HepG2 (cell line): Measurements from ENCODE around the gene RCAN2.

Experiments
- ATF7 ChIP-seq, 2 experiments: fragments of 450-650 bp in 1 of 2; sonication (generic) in 1 of 2; formaldehyde crosslinking in 1 of 2; IDR thresholded peaks; 2 replicates each; pipeline versions ENCODE4 v1.4.0 to v1.6.1; 2016 to 2020; ENCODE audit warnings: antibody characterized with exemption in 1 of 2, mild to moderate bottlenecking in 1 of 2, missing genetic modification reagents in 1 of 2
- MAFK ChIP-seq, 2 experiments: IDR thresholded peaks in 1 of 2; conservative IDR thresholded peaks in 1 of 2; 2 replicates each; pipeline ENCODE4 v1.6.1; 2011; ENCODE audit warnings: improper control_type of control experiment in 2 of 2, low read length in 2 of 2
- MTF1 ChIP-seq: sonication (generic); formaldehyde crosslinking; IDR thresholded peaks from 2 replicates; pipeline ENCODE4 v1.5.0; 2020; ENCODE audit warnings: missing genetic modification reagents
- NR2C2 ChIP-seq: sonication (generic); formaldehyde crosslinking; IDR thresholded peaks from 2 replicates; pipeline ENCODE4 v1.4.0; 2020; ENCODE audit warnings: missing genetic modification reagents, mild to moderate bottlenecking, moderate library complexity, borderline replicate concordance
- ZNF816 ChIP-seq: sonication (generic); formaldehyde crosslinking; IDR thresholded peaks from 2 replicates; pipeline ENCODE4 v1.8.0; 2022; ENCODE audit warnings: missing genetic modification reagents, mild to moderate bottlenecking, borderline replicate concordance
- TF ChIP-seq, protein P1 (sequence below): sonication (generic); formaldehyde crosslinking; IDR thresholded peaks from 2 replicates; pipeline ENCODE4 v1.5.0; 2020; ENCODE audit warnings: mild to moderate bottlenecking, missing genetic modification reagents, moderate library complexity
- TF ChIP-seq, protein P2 (sequence below): IDR thresholded peaks from 2 replicates; pipeline ENCODE4 v1.6.1; 2012; ENCODE audit warnings: inconsistent platforms
- TF ChIP-seq, protein P3 (sequence below): sonication (generic); formaldehyde crosslinking; IDR thresholded peaks from 2 replicates; pipeline ENCODE4 v1.4.0; 2020; ENCODE audit warnings: mild to moderate bottlenecking, missing genetic modification reagents
- TF ChIP-seq, protein P4 (sequence below): sonication (generic); formaldehyde crosslinking; IDR thresholded peaks from 2 replicates; pipeline ENCODE4 v1.4.0; 2020; ENCODE audit warnings: mild to moderate bottlenecking, missing genetic modification reagents

DNA sequence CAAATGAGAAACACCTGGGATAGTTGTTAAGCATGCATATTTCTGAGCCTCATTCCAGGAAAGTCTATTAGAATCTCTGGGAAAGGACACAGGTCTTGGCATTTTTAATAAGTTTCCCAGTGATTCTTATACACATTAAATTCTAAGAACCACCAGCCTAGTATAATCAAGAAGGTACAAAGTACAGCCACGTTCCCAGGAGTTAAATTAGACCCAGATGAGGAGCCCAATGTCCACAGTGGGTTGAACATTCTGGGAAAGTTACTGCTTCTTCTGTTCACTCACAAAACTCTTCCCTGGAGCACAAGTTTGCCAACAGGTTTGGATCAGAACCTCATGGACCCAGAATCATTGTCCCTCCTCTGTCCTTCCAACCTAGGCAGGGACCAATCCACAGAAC lies 90.4 kb downstream of the RCAN2 start:
- TF ChIP-seq ATF7 (IDR thresholded peaks at IDR 0.05): no peak
- TF ChIP-seq ATF7 (CRISPR knock-in tag; IDR thresholded peaks at IDR 0.05): no peak
- no peak for TF ChIP-seq MAFK (conservative IDR thresholded peaks at IDR 0.05 in 1 of 2, IDR thresholded peaks at IDR 0.05 in 1 of 2; ENCODE audit: low read length in 2 of 2)
- TF ChIP-seq MTF1: no peak
- TF ChIP-seq, protein P1, sequence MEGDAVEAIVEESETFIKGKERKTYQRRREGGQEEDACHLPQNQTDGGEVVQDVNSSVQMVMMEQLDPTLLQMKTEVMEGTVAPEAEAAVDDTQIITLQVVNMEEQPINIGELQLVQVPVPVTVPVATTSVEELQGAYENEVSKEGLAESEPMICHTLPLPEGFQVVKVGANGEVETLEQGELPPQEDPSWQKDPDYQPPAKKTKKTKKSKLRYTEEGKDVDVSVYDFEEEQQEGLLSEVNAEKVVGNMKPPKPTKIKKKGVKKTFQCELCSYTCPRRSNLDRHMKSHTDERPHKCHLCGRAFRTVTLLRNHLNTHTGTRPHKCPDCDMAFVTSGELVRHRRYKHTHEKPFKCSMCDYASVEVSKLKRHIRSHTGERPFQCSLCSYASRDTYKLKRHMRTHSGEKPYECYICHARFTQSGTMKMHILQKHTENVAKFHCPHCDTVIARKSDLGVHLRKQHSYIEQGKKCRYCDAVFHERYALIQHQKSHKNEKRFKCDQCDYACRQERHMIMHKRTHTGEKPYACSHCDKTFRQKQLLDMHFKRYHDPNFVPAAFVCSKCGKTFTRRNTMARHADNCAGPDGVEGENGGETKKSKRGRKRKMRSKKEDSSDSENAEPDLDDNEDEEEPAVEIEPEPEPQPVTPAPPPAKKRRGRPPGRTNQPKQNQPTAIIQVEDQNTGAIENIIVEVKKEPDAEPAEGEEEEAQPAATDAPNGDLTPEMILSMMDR (CRISPR knock-in tag): no peak
- TF ChIP-seq, protein P2, sequence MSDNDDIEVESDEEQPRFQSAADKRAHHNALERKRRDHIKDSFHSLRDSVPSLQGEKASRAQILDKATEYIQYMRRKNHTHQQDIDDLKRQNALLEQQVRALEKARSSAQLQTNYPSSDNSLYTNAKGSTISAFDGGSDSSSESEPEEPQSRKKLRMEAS: no peak
- no peak for TF ChIP-seq NR2C2
- no peak for TF ChIP-seq ZNF816 (CRISPR knock-in tag)
- TF ChIP-seq, protein P3, sequence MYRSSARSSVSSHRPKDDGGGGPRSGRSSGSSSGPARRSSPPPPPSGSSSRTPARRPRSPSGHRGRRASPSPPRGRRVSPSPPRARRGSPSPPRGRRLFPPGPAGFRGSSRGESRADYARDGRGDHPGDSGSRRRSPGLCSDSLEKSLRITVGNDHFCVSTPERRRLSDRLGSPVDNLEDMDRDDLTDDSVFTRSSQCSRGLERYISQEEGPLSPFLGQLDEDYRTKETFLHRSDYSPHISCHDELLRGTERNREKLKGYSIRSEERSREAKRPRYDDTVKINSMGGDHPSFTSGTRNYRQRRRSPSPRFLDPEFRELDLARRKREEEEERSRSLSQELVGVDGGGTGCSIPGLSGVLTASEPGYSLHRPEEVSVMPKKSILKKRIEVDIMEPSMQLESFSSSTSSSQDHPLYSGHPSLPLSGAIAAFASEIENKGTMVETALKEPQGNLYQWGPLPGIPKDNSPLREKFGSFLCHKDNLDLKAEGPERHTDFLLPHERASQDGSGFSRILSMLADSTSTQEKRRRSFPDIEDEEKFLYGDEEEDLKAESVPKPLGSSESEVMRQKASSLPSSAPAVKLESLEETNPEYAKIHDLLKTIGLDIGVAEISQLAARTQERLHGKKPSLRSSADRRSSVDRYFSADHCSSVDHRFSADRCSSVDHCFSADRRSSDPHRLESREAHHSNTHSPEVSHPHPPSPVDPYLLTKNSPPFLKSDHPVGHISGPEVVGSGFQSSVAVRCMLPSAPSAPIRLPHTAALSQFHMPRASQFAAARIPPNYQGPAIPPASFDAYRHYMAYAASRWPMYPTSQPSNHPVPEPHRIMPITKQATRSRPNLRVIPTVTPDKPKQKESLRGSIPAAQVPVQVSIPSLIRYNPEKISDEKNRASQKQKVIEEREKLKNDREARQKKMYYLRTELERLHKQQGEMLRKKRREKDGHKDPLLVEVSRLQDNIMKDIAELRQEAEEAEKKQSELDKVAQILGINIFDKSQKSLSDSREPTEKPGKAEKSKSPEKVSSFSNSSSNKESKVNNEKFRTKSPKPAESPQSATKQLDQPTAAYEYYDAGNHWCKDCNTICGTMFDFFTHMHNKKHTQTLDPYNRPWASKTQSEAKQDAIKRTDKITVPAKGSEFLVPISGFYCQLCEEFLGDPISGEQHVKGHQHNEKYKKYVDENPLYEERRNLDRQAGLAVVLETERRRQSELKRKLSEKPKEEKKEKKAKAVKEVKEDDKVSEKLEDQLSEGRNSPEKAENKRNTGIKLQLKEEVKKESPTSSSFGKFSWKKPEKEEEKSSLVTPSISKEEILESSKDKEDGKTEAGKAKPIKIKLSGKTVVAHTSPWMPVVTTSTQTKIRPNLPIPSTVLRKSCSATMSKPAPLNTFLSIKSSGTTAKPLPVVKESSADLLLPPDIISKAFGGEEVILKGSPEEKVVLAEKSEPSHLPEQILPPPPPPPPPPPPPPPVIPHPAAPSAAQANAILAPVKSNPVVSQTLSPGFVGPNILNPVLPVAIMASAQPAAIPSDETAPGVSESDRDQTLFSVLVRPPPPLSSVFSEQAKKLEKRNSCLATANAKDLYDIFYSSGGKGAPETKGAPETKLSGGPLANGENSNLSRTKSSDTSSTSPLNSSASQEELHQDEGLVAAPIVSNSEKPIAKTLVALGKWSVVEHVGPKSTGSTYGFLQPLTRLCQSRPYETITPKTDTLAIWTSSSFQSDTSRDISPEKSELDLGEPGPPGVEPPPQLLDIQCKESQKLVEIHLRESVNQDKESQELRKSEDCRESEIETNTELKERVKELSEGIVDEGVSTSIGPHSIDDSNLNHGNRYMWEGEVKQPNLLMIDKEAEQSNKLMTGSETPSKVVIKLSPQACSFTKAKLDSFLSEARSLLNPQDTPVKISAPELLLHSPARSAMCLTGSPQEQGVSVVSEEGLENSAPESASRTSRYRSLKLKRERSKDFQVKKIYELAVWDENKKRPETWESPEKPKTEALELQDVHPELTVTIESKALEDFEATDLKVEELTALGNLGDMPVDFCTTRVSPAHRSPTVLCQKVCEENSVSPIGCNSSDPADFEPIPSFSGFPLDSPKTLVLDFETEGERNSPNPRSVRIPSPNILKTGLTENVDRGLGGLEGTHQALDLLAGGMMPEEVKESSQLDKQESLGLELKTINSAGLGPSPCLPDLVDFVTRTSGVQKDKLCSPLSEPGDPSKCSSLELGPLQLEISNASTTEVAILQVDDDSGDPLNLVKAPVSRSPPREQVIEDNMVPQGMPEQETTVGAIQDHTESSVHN (CRISPR knock-in tag): no peak
- TF ChIP-seq, protein P4, sequence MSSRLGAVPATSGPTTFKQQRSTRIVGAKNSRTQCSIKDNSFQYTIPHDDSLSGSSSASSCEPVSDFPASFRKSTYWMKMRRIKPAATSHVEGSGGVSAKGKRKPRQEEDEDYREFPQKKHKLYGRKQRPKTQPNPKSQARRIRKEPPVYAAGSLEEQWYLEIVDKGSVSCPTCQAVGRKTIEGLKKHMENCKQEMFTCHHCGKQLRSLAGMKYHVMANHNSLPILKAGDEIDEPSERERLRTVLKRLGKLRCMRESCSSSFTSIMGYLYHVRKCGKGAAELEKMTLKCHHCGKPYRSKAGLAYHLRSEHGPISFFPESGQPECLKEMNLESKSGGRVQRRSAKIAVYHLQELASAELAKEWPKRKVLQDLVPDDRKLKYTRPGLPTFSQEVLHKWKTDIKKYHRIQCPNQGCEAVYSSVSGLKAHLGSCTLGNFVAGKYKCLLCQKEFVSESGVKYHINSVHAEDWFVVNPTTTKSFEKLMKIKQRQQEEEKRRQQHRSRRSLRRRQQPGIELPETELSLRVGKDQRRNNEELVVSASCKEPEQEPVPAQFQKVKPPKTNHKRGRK (CRISPR knock-in tag): no peak
